CD4-positive, CD25-positive, alpha-beta regulatory T cell (primary cell): ENCODE results near the gene RAB25. TPM values are rescaled to one million over a fixed set of nuclear protein-coding genes. Genes with fewer than 3 reads are reported as not detected.

Source experiments
- ATAC-seq, 2 donors: fragments of 150-1000 bp; cut with Tn5 transposase; one replicate each; pipeline ENCODE4 v1.10.0; 2021; ENCODE audit warnings: low read depth in 2 of 2, moderate number of reproducible peaks in 2 of 2, moderate library complexity in 1 of 2
- DNase-seq, 3 donors: peaks; one replicate each; pipeline versions ENCODE4 v3.0.0 to v3.0.0-alpha.2; 2012 to 2022; ENCODE audit warnings: mixed read lengths in 1 of 3
- H3K27ac ChIP-seq: one replicate; pipeline ENCODE4 v1.7.0; 2013; ENCODE audit warnings: mild to moderate bottlenecking, low read length; ENCODE audit not compliant: insufficient read depth, poor library complexity, severe bottlenecking
- H3K27me3 ChIP-seq: one replicate; pipeline ENCODE4 v1.7.0; 2013; ENCODE audit warnings: low read length; ENCODE audit not compliant: control insufficient read depth, insufficient read depth
- H3K36me3 ChIP-seq: one replicate; pipeline ENCODE4 v1.7.0; 2013; ENCODE audit warnings: mild to moderate bottlenecking, low read length, moderate library complexity; ENCODE audit not compliant: control insufficient read depth, insufficient read depth
- H3K4me1 ChIP-seq: 2 replicates; pipeline ENCODE4 v1.7.0; 2013; ENCODE audit warnings: mild to moderate bottlenecking, low read length; ENCODE audit not compliant: insufficient read depth, control insufficient read depth, poor library complexity, severe bottlenecking
- H3K4me3 ChIP-seq: one replicate; pipeline ENCODE4 v1.7.0; 2013; ENCODE audit warnings: low read depth, mild to moderate bottlenecking, low read length, moderate library complexity
- H3K9me3 ChIP-seq, 2 experiments: 1 replicate in 1 of 2; 2 replicates in 1 of 2; pipeline ENCODE4 v1.7.0; 2013; ENCODE audit warnings: low read length in 2 of 2, mild to moderate bottlenecking in 1 of 2, moderate library complexity in 1 of 2; ENCODE audit not compliant: control insufficient read depth in 2 of 2
- H3K27ac Mint-ChIP-seq, 3 donors: one replicate each; pipeline ENCODE4 v1.8.0; 2020 to 2022; ENCODE audit warnings: mild to moderate bottlenecking in 3 of 3, mixed read lengths in 3 of 3, moderate library complexity in 2 of 3
- H3K27me3 Mint-ChIP-seq: one replicate; pipeline ENCODE4 v1.8.0; 2022; ENCODE audit warnings: mild to moderate bottlenecking, mixed read lengths
- H3K36me3 Mint-ChIP-seq: one replicate; pipeline ENCODE4 v1.8.0; 2020; ENCODE audit warnings: mixed read lengths
- H3K4me1 Mint-ChIP-seq, 4 donors: one replicate each; pipeline ENCODE4 v1.8.0; 2020 to 2022; ENCODE audit warnings: mixed read lengths in 4 of 4, mild to moderate bottlenecking in 1 of 4
- H3K4me3 Mint-ChIP-seq, 4 donors: one replicate each; pipeline ENCODE4 v1.8.0; 2020 to 2022; ENCODE audit warnings: mild to moderate bottlenecking in 4 of 4, mixed read lengths in 4 of 4, moderate library complexity in 3 of 4
- H3K9me3 Mint-ChIP-seq, 7 donors: one replicate each; pipeline ENCODE4 v1.8.0; 2020 to 2022; ENCODE audit warnings: mixed read lengths in 7 of 7, mild to moderate bottlenecking in 3 of 7, moderate library complexity in 2 of 7
- polyA plus RNA-seq, 4 donors: library from polyadenylated mRNA; unstranded; fragments of 300-500 nt; fragmentation: Illumina TruSeq; gene quantifications; one replicate each; pipeline ENCODE4 v1.2.3, GENCODE V29; 2021
- total RNA-seq: library from RNA; stranded (reverse); gene quantifications from one replicate; pipeline ENCODE4 v1.2.3, GENCODE V29; 2022

The RAB25 gene
- total and polyA plus RNA-seq, 5 donors from 2014 or later: 0.83 to 1.7 (median 1.0) TPM

GRCh38 chr1:156050376-156050775, 10.6 kb upstream of the RAB25 start:
- ATAC-seq (no peak), DNase-seq (no peak)
- H3K27ac Mint-ChIP-seq: no peak overlapping the region
- H3K27me3 Mint-ChIP-seq: no peaks in the 10 kb centered on the region
- H3K9me3 Mint-ChIP-seq: no peaks in the 10 kb centered on the region
- Histone ChIP-seq H3K27ac (no peak overlapping the region), H3K9me3 (no peaks in the 10 kb centered on the region), H3K36me3 (peaks cover 3% of the 10 kb centered on the region), H3K27me3 (no peaks in the 10 kb centered on the region), H3K4me1 (peaks cover 11% of the 10 kb centered on the region), H3K4me3 (no peak overlapping the region)
- H3K4me3 Mint-ChIP-seq: peak overlapping the region in 2 of 4 donors; percentile 10 to 49
- H3K36me3 Mint-ChIP-seq: peaks cover 10% of the 10 kb centered on the region
- peaks cover 11 to 29% (median 19%) of the 10 kb centered on the region in 4 donors for H3K4me1 Mint-ChIP-seq

GRCh38 chr1:156051011-156051725, 9.8 kb upstream of the RAB25 start:
- Mint-ChIP-seq H3K27ac (peak overlapping the region in 1 of 3 donors; percentile 20), H3K27me3 (no peaks in the 10 kb centered on the region), H3K9me3 (no peaks in the 10 kb centered on the region), H3K4me1 (peaks cover 14 to 34% (median 23%) of the 10 kb centered on the region in 4 donors), H3K36me3 (peaks cover 9% of the 10 kb centered on the region), H3K4me3 (peak overlapping the region; percentile 23 to 97 (median 52))
- no peaks in the 10 kb centered on the region for H3K9me3 ChIP-seq
- no peak overlapping the region for H3K4me3 ChIP-seq
- H3K4me1 ChIP-seq: peaks cover 19% of the 10 kb centered on the region
- H3K27ac ChIP-seq: no peak overlapping the region
- H3K27me3 ChIP-seq: no peaks in the 10 kb centered on the region
- no peak for ATAC-seq
- H3K36me3 ChIP-seq: peaks cover 3% of the 10 kb centered on the region
- no peak for DNase-seq

- H3K4me3 Mint-ChIP-seq: peak overlapping the region; percentile 85 to 97 (median 93)
- peak; percentile 22 to 26 for ATAC-seq
- Histone ChIP-seq H3K27ac (peak overlapping the region; percentile 67), H3K27me3 (no peaks in the 10 kb centered on the region), H3K9me3 (no peaks in the 10 kb centered on the region), H3K4me1 (peaks cover 22% of the 10 kb centered on the region), H3K4me3 (peak overlapping the region; percentile 49), H3K36me3 (peaks cover 6% of the 10 kb centered on the region)
- DNase-seq: peak; percentile 56 to 72 (median 67)
- H3K27me3 Mint-ChIP-seq: no peaks in the 10 kb centered on the region
- no peaks in the 10 kb centered on the region for H3K9me3 Mint-ChIP-seq
- peaks cover 9% of the 10 kb centered on the region for H3K36me3 Mint-ChIP-seq
- peak overlapping the region; percentile 66 to 89 (median 89) for H3K27ac Mint-ChIP-seq
- H3K4me1 Mint-ChIP-seq: peaks cover 14 to 42% (median 28%) of the 10 kb centered on the region in 4 donors
These were observed 7.8 kb upstream of the RAB25 start for GRCh38 chr1:156052862-156053767.

- peaks cover 22% of the 10 kb centered on the region for H3K4me1 ChIP-seq
- Mint-ChIP-seq H3K9me3 (no peaks in the 10 kb centered on the region), H3K27ac (peak within 1 kb of the TSS; percentile 86 to 95 (median 93)), H3K4me3 (peak within 1 kb of the TSS; percentile 93 to 97 (median 95)), H3K4me1 (peaks cover 14 to 42% (median 28%) of the 10 kb centered on the region in 4 donors), H3K27me3 (no peaks in the 10 kb centered on the region), H3K36me3 (peaks cover 9% of the 10 kb centered on the region)
- DNase-seq: peak; percentile 81 to 90 (median 82)
- peaks cover 5% of the 10 kb centered on the region for H3K36me3 ChIP-seq
- no peaks in the 10 kb centered on the region for H3K9me3 ChIP-seq
- ATAC-seq: peak; percentile 66 to 72
- H3K4me3 ChIP-seq: peak within 1 kb of the TSS; percentile 97
- H3K27ac ChIP-seq: peak within 1 kb of the TSS; percentile 85
- no peaks in the 10 kb centered on the region for H3K27me3 ChIP-seq
These were observed 7.0 kb upstream of the RAB25 start, which contains the start of gene UBQLN4 for GRCh38 chr1:156053768-156054499. UBQLN4 (minus strand) TSS chr1:156053798; CDS start chr1:156053701, 97 bp downstream.

- Mint-ChIP-seq H3K27ac (peak within 1 kb of the TSS; percentile 86 to 95 (median 93)), H3K27me3 (no peaks in the 10 kb centered on the region), H3K4me1 (peaks cover 14 to 42% (median 26%) of the 10 kb centered on the region in 4 donors), H3K36me3 (peaks cover 3% of the 10 kb centered on the region), H3K4me3 (peak within 1 kb of the TSS; percentile 91 to 96 (median 94)), H3K9me3 (no peaks in the 10 kb centered on the region)
- H3K27ac ChIP-seq: peak within 1 kb of the TSS; percentile 85
- peak; percentile 84 to 85 for ATAC-seq
- H3K9me3 ChIP-seq: no peaks in the 10 kb centered on the region
- H3K27me3 ChIP-seq: no peaks in the 10 kb centered on the region
- peak within 1 kb of the TSS; percentile 97 for H3K4me3 ChIP-seq
- peak; percentile 92 to 96 (median 94) for DNase-seq
- H3K4me1 ChIP-seq: peaks cover 22% of the 10 kb centered on the region
- peaks cover 5% of the 10 kb centered on the region for H3K36me3 ChIP-seq
These were observed 6.3 kb upstream of the RAB25 start, which contains the start of gene LAMTOR2 for GRCh38 chr1:156054500-156055280. LAMTOR2 (plus strand) TSS chr1:156054782; CDS start chr1:156054890, 108 bp downstream.

- H3K9me3 Mint-ChIP-seq: no peaks in the 10 kb centered on the region
- peak overlapping the region; percentile 91 to 96 (median 94) for H3K4me3 Mint-ChIP-seq
- DNase-seq (no peak), ATAC-seq (no peak)
- Histone ChIP-seq H3K27me3 (no peaks in the 10 kb centered on the region), H3K9me3 (no peaks in the 10 kb centered on the region), H3K27ac (peak overlapping the region; percentile 85), H3K4me3 (peak overlapping the region; percentile 97), H3K36me3 (peaks cover 5% of the 10 kb centered on the region), H3K4me1 (peaks cover 22% of the 10 kb centered on the region)
- H3K27ac Mint-ChIP-seq: peak overlapping the region; percentile 63 to 95 (median 93)
- H3K36me3 Mint-ChIP-seq: no peaks in the 10 kb centered on the region
- peaks cover 14 to 42% (median 23%) of the 10 kb centered on the region in 4 donors for H3K4me1 Mint-ChIP-seq
- H3K27me3 Mint-ChIP-seq: no peaks in the 10 kb centered on the region
These were observed 5.5 kb upstream of the RAB25 start for GRCh38 chr1:156055281-156056048.
